HEK293T (cell line): Measurements from ENCODE around the gene PPP1R14B.

Experiments used
- ARNT ChIP-seq: fragments of 450-650 bp; IDR thresholded peaks from 2 replicates; pipeline ENCODE4 v1.6.1; 2017; ENCODE audit warnings: mild to moderate bottlenecking
- BHLHE40 ChIP-seq: fragments of 450-650 bp; IDR thresholded peaks from 2 replicates; pipeline ENCODE4 v1.6.1; 2016; ENCODE audit warnings: mild to moderate bottlenecking, moderate library complexity, borderline replicate concordance
- ELF4 ChIP-seq: fragments of 450-650 bp; IDR thresholded peaks from 2 replicates; pipeline ENCODE4 v1.6.1; 2017; ENCODE audit warnings: antibody characterized with exemption
- FOXK2 ChIP-seq: fragments of 450-650 bp; IDR thresholded peaks from 2 replicates; pipeline ENCODE4 v1.6.1; 2016; ENCODE audit warnings: mild to moderate bottlenecking
- FOXM1 ChIP-seq: fragments of 450-650 bp; IDR thresholded peaks from 2 replicates; pipeline ENCODE4 v1.6.1; 2017; ENCODE audit warnings: mild to moderate bottlenecking, borderline replicate concordance
- HDGF ChIP-seq: fragments of 450-650 bp; IDR thresholded peaks from 2 replicates; pipeline ENCODE4 v1.6.1; 2017; ENCODE audit warnings: antibody characterized with exemption, borderline replicate concordance
- NFRKB ChIP-seq: fragments of 450-650 bp; IDR thresholded peaks from 2 replicates; pipeline ENCODE4 v1.6.1; 2016; ENCODE audit warnings: mild to moderate bottlenecking, moderate library complexity
- SUZ12 ChIP-seq: fragments of 450-650 bp; IDR thresholded peaks from 2 replicates; pipeline ENCODE4 v1.6.1; 2016; ENCODE audit warnings: mild to moderate bottlenecking
- TARDBP ChIP-seq: fragments of 450-650 bp; IDR thresholded peaks from 2 replicates; pipeline ENCODE4 v1.6.1; 2016
- TF ChIP-seq, protein P1 (sequence below): fragments of 450-650 bp; IDR thresholded peaks from 2 replicates; pipeline ENCODE4 v1.6.1; 2016

DNA sequence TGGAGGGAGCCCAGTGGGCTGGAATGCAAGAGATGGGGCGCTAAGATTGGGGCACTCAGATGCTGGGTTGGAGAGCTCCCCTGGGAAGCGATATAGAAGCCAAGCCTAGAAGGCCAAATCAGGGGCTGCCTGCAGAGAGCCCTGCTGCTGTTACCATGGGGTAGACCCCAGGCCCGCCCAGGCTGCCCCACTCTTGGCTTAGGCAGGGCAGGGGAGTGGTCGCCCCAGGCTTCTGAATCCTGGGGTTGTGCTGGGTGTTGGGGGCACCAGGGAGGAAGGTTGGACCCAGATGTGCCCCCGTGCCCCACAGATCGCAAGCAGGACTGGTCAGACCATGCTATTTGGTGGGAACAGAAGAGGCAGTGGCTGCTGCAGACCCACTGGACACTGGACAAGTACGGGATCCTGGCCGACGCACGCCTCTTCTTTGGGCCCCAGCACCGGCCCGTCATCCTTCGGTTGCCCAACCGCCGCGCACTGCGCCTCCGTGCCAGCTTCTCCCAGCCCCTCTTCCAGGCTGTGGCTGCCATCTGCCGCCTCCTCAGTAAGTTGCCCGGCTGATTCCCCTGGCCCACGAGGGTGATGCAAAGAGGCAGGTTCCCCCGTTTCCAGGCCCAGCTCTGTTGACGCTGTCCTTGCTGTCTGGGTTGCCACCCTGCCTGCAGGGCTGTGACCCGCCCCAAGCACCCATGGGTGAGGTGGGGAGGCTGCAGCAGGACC lies 36.3 kb downstream of the PPP1R14B start:
- TF ChIP-seq HDGF (no peak), TARDBP (no peak), ARNT (no peak), NFRKB (no peak), FOXM1 (no peak), BHLHE40 (no peak), FOXK2 (no peak), ELF4 (no peak), SUZ12 (no peak)
- TF ChIP-seq, protein P1, sequence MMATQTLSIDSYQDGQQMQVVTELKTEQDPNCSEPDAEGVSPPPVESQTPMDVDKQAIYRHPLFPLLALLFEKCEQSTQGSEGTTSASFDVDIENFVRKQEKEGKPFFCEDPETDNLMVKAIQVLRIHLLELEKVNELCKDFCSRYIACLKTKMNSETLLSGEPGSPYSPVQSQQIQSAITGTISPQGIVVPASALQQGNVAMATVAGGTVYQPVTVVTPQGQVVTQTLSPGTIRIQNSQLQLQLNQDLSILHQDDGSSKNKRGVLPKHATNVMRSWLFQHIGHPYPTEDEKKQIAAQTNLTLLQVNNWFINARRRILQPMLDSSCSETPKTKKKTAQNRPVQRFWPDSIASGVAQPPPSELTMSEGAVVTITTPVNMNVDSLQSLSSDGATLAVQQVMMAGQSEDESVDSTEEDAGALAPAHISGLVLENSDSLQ, result no peak
